GM10847 (cell line): ENCODE results near the gene SNX5.

ENCODE experiments used
- POLR2A ChIP-seq: IDR thresholded peaks from 2 replicates; pipeline ENCODE4 v1.6.1; 2011; ENCODE audit not compliant: insufficient read length; ENCODE audit errors: extremely low read depth

The SNX5 gene

GRCh38 chr20:17940224-17940971, 28.2 kb downstream of the SNX5 start:
- TF ChIP-seq POLR2A = no peak

DNA sequence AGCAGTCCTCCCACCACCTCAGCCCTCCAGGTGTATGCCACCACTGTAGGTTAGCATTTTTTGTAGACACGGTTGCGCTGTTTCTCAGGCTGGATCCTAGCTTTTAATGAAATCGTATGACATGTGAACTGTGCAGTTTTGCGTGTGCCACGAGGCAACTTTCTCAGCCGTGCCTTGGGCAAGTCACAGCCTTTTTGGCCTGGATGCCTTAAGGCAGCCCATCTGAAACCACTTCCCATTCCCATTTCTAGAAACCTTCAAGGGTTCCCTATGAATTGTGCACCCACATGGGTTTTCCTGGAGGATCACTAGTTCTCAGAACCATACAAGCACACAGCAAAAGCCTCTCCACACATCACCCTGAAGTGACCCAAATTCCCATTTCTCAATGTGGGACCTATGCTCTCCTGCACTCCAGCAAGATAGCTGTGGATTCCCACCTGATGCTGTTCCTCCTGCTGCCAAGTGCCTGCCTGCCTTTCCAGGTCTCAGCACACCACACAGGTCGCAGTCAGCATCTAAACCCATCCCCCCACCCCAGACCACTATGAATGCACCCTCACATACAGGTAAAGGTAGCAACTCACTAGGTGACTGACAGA, 28.9 kb downstream of the SNX5 start:
- no peak for TF ChIP-seq POLR2A

DNA sequence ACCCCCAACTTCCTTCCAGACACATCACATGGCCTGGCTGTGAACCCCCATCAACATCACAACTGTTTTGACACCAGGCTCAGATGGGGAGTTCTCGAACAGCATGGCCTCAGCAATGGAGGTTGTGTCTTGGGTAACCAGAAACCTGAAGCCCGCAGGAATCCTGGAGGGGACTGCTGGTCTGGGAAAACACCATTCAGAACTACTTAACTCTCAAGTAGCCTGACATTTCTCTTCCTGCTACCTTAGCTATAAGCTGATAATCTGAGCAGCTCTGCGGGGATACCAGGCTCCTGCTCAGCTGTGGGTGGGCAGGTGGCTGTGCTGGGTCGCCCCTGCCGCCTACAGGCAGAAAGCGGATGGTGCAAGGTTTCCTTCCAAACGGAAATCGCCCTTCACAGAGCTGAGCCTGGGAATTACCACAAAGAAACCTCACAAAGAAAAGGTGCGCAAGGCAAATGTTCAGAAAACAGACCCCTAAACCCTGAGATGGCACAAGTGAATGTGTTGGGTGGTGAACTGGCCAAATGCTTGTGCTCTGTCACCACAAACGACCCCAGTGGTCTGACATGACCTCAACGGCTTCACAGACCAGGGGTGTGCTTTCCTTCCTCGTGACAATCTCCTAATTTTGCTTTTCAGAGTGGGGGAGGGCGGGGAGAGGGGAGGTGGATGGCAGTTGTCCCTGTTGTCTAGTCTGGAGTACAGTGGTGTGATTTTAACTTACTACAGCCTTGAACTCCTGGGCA, 29.5 kb downstream of the SNX5 start:
- TF ChIP-seq POLR2A = no peak

DNA sequence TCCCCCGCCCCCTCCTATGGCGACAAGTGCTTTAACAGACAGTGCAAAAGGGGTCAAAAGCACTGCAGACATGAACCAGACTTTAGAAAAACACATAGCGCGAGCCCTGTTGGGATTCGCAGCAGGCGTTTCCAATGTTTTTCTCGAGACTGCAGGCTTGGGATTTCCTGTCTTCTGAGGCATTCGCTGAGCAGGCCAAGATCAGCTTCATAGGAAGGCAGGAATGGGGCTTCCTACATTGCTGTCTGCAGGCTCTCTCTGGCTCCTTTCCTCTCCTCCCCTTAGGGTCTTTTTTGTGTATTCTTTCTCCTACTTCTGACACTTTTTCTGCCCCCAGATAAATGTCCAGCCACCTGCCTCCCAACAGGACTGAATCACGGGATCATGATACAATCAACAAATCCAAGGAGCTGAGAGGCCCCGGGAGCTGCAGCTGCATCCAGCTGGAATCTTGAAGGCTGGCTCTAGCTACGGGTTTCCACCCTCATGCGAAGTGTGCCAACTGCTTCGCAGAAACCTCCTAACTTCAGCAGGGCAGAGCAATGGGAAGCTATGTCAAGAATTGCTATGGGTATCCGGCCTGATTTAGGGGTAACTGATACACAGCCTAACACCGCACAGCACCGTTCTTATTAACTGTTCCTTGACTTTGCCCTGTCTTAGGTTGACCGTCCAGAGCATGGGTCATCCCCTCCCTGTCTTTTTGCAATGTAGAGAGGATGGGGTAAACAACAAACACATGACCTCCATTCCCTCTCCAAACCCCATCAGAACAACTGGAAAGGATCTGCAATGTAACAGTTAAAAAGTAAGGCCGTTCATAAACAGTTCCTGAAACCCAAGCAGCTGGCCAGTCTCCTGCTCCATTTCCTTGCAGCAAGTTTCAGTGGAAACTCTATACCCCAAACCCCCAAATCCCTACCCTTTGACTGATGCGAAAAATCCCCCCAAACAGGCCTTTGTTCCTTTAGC, 31.5 kb downstream of the SNX5 start:
- TF ChIP-seq POLR2A = no peak

DNA sequence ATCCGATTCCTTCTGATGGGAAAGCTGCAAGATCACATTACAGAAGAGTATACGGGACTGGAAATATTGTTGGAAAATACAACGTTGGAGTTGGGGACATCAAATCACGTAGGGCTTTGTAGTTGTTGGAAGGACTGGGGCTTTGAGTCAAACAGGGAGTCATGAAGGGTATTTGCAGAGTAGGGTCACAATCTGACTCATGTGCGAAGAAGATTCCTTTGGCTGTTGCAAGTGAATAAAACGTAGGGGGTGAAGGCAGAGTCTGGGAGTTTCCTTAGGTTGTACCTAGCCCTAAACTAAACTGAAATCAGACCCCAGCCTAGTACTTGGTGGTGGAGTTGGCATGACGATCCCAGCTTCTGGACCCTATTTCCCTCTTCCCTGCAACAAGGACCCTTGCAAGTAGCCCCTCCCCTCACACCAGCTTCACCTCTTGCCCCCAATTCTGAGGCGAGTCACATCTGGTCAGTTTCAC, 32.3 kb downstream of the SNX5 start:
- TF ChIP-seq POLR2A = no peak

DNA sequence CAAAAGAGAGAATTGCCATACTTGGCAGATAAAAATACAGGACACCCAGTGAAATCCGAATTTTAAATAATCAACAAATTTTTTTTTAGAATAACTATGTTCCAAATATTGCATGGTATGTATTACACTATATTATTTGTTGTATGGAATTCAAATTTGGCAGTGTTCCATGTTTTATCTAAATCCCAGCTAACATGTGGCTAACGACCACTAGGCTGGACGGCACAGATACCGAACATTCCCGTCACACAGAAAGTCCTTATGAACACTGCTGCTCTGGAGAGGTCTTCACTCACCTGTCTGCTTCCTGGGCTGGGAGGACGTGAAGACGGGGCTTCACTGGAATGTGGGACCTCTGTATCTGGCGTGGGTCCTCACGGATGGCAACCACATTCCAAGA, 32.8 kb downstream of the SNX5 start:
- TF ChIP-seq POLR2A = no peak

- TF ChIP-seq POLR2A = no peak
Observed at GRCh38 chr20:17935186-17935585, 33.4 kb downstream of the SNX5 start.

DNA sequence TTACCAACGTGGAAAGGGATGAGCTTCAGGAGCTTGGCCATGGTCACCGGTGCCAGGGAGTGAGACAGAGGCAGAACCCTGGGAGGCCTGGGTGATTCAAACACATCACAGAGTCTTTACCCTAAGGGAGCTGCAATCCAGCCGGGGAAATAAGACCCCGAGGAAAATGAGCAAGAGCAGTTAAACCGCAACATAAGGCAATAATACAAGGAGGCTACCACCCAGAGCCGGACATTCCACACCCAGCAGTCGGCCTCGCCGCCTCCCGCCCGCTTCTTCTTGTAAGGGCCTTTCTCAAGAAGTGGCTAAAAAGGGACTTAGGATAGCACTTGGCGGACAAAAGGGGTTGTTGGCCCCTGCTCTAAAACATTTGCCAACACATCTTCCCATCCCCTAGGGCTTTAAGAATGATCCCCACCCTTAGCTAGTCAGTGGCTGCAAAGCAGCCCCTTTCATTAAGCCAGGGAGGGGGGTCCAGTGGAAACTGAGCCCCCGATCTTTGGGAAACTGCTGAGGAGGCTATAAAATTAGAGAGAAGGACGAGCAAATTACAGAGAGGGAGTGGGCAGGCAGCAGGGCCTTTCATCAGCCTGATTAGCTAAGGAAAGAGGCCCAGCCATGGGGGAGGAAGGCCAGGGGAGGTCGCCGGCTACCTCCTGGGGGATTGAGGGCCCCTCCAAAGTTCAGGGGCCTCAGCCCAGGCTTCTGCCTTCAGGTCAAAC, 34.3 kb downstream of the SNX5 start:
- no peak for TF ChIP-seq POLR2A

DNA sequence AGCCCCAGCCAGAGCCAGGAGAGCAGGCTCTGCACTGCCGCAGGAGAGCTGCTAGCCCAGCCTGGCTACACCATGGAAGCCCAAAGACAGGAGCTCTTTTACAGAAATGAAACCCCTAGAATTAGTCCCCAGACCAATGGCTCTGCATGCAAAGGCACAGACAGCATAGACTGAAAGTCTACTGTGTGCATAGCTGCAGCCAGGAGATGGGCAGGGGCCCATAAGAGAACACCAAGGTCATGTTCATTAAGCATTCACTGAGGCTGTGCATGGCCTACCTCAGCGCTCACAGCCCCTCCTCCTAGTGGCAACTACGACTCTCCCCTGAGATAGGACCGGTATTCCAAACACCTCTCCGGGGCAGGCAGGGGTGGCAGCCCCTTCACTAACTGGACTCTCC, 34.9 kb downstream of the SNX5 start:
- no peak for TF ChIP-seq POLR2A

DNA sequence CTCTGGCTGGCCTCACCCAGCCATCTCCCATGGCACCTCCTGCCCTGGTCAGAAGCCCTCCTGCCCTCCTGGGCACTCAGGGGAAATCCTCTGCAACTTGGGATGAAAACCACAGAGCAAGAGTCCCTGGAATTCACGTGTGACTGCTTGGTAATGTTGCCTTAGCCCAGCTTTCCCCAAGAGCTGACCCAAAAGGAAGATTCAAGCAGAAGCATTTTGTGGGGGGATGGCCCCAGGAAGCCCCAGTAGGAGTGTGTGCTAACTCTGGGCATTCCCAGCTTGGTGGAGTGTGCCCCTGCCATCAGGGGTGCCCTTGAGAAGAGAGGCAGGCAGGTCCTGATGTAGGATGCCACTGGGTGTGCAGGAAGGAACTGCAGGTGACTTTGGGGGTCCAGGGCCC, 35.5 kb downstream of the SNX5 start:
- no peak for TF ChIP-seq POLR2A

GRCh38 chr20:17932396-17932795, 36.2 kb downstream of the SNX5 start:
- TF ChIP-seq POLR2A = no peak

- no peak for TF ChIP-seq POLR2A
Observed at GRCh38 chr20:17931513-17931912, 37.1 kb downstream of the SNX5 start.

DNA sequence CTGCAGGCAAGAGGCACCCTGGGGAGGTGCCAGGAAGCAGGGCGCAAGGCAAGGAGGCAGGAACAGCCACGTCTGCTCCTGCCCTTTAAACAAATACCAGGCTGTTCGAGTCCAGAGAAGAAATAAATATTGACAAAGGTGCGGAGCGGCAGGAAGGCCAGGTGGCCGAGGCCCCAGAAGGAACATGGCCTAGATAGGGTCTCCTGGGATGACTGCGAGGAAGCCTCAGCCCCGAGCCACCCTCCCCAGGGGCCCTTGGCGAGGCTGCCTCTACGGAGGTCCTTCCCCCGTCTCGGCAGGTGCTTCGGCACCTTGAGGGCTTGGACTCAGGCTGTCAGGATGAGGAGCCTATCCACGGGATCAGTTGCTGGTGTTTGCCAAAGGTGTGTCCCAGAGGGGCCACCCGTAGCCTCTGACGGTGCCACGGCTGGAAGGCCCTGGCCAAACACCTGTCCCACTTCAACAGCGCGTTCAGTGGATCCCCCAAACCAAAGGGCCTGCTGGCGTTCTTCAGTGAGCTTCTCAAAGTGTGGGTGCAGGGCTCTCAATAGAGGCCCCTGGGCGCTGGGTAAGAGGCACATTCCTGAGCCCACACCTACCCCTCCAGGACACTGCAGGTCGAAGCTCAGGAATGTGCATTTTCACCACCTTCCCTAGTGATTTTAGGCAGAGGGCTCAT, 39.8 kb downstream of the SNX5 start:
- TF ChIP-seq POLR2A = no peak

DNA sequence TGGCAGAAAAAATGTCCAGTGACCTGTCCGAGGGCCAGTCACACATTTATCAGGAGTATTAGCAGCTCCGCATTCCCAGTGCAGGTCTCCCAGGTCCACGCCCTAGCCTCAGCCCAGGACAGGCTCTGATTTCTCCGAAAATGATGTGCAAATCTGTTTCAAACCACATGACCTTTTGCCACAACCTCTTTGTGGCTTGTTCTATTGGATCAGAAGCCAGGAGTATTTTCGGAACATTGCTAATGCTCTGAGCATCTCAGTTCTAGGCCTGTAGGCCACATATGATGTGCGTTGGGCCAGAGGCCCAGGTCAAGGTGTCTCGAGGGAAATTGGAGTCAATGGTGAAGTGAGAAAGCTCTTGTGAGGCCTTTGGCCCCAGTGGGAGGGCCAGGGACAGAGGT, 40.4 kb downstream of the SNX5 start:
- no peak for TF ChIP-seq POLR2A
